Measurements from ENCODE around the gene LSM14B. TPM values are rescaled to one million over a fixed set of nuclear protein-coding genes. Genes with fewer than 3 reads are reported as not detected.

Gene LSM14B
- total RNA-seq, 1 experiment from 2014 or later = 73.5 TPM

DNA sequence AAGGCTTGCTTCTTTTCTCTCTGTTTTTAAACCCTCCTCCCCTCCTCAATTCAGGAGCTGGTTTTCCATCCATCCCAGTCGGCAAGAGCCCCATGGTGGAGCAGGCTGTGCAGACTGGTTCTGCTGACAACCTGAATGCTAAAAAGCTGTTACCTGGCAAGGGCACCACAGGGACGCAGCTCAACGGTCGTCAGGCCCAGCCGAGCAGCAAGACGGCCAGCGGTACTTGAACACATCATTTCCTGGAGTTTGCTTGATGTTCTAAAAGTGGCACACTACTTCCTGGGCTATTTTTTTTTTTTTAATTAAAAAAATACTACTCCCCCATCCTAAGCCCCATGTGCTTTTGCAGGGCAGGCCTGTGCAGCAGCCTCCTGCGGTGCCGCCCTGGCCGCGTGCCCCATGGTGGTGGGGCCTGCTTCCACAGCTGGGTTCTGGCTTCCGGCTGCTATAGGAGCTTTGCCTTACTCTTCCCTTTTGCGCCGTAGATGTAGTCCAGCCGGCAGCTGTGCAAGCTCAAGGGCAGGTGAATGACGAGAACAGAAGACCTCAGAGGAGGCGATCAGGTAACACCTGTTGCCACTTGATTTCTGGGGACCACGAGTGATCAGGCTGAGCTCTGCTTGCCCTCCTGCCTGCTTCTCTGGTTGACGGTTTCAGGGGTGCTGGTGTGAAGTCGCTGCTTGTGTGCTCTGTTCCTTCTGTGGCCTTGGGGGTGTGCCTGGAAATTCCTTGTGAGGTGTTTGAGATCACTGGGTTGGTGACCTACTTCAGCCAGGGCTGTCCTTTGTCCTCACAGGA is 7.7 kb downstream of the LSM14B start:
- H3K27me3 Mint-ChIP-seq (ENCODE audit: low read depth) = no peaks in the 10 kb centered on the region

More for the DNA sequence above, 7.7 kb downstream of the LSM14B start:
- peaks cover 88% of the 10 kb centered on the region for H3K36me3 Mint-ChIP-seq
- H3K27ac Mint-ChIP-seq = no peak overlapping the region
- no peaks in the 10 kb centered on the region for H3K9me3 Mint-ChIP-seq
- ChIA-PET POLR2A (interaction anchor here (0.5 to 0.9 kb wide), 2 partner anchors 27 to 172 kb away, joined by 3 to 4 read pairs; no protein-coding TSS in a partner anchor), CTCF (interaction anchor here (0.8 to 1.5 kb wide), 2 partner anchors 27 to 119 kb away, joined by 4 to 7 read pairs; no protein-coding TSS in a partner anchor)
- H3K4me1 Mint-ChIP-seq = no peaks in the 10 kb centered on the region
- TF ChIP-seq, protein P1, sequence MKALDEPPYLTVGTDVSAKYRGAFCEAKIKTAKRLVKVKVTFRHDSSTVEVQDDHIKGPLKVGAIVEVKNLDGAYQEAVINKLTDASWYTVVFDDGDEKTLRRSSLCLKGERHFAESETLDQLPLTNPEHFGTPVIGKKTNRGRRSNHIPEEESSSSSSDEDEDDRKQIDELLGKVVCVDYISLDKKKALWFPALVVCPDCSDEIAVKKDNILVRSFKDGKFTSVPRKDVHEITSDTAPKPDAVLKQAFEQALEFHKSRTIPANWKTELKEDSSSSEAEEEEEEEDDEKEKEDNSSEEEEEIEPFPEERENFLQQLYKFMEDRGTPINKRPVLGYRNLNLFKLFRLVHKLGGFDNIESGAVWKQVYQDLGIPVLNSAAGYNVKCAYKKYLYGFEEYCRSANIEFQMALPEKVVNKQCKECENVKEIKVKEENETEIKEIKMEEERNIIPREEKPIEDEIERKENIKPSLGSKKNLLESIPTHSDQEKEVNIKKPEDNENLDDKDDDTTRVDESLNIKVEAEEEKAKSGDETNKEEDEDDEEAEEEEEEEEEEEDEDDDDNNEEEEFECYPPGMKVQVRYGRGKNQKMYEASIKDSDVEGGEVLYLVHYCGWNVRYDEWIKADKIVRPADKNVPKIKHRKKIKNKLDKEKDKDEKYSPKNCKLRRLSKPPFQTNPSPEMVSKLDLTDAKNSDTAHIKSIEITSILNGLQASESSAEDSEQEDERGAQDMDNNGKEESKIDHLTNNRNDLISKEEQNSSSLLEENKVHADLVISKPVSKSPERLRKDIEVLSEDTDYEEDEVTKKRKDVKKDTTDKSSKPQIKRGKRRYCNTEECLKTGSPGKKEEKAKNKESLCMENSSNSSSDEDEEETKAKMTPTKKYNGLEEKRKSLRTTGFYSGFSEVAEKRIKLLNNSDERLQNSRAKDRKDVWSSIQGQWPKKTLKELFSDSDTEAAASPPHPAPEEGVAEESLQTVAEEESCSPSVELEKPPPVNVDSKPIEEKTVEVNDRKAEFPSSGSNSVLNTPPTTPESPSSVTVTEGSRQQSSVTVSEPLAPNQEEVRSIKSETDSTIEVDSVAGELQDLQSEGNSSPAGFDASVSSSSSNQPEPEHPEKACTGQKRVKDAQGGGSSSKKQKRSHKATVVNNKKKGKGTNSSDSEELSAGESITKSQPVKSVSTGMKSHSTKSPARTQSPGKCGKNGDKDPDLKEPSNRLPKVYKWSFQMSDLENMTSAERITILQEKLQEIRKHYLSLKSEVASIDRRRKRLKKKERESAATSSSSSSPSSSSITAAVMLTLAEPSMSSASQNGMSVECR (CRISPR knock-in tag; IDR thresholded peaks at IDR 0.05; ENCODE audit: borderline replicate concordance) = no peak
- TF ChIP-seq, protein P2, sequence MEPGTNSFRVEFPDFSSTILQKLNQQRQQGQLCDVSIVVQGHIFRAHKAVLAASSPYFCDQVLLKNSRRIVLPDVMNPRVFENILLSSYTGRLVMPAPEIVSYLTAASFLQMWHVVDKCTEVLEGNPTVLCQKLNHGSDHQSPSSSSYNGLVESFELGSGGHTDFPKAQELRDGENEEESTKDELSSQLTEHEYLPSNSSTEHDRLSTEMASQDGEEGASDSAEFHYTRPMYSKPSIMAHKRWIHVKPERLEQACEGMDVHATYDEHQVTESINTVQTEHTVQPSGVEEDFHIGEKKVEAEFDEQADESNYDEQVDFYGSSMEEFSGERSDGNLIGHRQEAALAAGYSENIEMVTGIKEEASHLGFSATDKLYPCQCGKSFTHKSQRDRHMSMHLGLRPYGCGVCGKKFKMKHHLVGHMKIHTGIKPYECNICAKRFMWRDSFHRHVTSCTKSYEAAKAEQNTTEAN (CRISPR knock-in tag; IDR thresholded peaks at IDR 0.05) = no peak
- TF ChIP-seq MXD4 (CRISPR knock-in tag; IDR thresholded peaks at IDR 0.05; ENCODE audit: borderline replicate concordance) (no peak), NFYB (CRISPR knock-in tag; conservative IDR thresholded peaks at IDR 0.05; ENCODE audit: low read depth) (no peak), GABPB1 (CRISPR knock-in tag; IDR thresholded peaks at IDR 0.05) (no peak), ZNF138 (CRISPR knock-in tag; conservative IDR thresholded peaks at IDR 0.05) (no peak), NR1H2 (CRISPR knock-in tag; IDR thresholded peaks at IDR 0.05) (no peak), ZNF423 (CRISPR knock-in tag; IDR thresholded peaks at IDR 0.05) (no peak), MYBL2 (CRISPR knock-in tag; IDR thresholded peaks at IDR 0.05) (no peak)
- TF ChIP-seq, protein P3, sequence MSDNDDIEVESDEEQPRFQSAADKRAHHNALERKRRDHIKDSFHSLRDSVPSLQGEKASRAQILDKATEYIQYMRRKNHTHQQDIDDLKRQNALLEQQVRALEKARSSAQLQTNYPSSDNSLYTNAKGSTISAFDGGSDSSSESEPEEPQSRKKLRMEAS (CRISPR knock-in tag; IDR thresholded peaks at IDR 0.05) = no peak
- TF ChIP-seq, protein P4, sequence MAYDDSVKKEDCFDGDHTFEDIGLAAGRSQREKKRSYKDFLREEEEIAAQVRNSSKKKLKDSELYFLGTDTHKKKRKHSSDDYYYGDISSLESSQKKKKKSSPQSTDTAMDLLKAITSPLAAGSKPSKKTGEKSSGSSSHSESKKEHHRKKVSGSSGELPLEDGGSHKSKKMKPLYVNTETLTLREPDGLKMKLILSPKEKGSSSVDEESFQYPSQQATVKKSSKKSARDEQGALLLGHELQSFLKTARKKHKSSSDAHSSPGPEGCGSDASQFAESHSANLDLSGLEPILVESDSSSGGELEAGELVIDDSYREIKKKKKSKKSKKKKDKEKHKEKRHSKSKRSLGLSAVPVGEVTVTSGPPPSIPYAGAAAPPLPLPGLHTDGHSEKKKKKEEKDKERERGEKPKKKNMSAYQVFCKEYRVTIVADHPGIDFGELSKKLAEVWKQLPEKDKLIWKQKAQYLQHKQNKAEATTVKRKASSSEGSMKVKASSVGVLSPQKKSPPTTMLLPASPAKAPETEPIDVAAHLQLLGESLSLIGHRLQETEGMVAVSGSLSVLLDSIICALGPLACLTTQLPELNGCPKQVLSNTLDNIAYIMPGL (CRISPR knock-in tag; IDR thresholded peaks at IDR 0.05) = no peak
- TF ChIP-seq, protein P5, sequence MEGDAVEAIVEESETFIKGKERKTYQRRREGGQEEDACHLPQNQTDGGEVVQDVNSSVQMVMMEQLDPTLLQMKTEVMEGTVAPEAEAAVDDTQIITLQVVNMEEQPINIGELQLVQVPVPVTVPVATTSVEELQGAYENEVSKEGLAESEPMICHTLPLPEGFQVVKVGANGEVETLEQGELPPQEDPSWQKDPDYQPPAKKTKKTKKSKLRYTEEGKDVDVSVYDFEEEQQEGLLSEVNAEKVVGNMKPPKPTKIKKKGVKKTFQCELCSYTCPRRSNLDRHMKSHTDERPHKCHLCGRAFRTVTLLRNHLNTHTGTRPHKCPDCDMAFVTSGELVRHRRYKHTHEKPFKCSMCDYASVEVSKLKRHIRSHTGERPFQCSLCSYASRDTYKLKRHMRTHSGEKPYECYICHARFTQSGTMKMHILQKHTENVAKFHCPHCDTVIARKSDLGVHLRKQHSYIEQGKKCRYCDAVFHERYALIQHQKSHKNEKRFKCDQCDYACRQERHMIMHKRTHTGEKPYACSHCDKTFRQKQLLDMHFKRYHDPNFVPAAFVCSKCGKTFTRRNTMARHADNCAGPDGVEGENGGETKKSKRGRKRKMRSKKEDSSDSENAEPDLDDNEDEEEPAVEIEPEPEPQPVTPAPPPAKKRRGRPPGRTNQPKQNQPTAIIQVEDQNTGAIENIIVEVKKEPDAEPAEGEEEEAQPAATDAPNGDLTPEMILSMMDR (IDR thresholded peaks at IDR 0.05) = no peak
- no peak overlapping the region for H3K4me3 Mint-ChIP-seq
- DNase-seq (ENCODE audit: low spot score) (no peak), ATAC-seq (no peak)
